ENCODE measurements around the gene AOC3. TPM values are rescaled to one million over a fixed set of nuclear protein-coding genes. Genes with fewer than 3 reads are reported as not detected.

AOC3 gene
- total and polyA plus RNA-seq, 2 of the 4 experiments (the other 2 are of a cell fraction) = 0.17 TPM; not detected in 1

- no peak overlapping the region for H3K9ac ChIP-seq (ENCODE audit: low read depth, low read length)
Measured at GRCh38 chr17:42901535-42902229, 50.7 kb downstream of the AOC3 start.

More at GRCh38 chr17:42901535-42902229, 50.7 kb downstream of the AOC3 start:
- TF ChIP-seq FOS (IDR thresholded peaks at IDR 0.05; ENCODE audit: low read depth, low read length) = no peak
- H3K23ac ChIP-seq (ENCODE audit: low read depth, low read length) = no peak overlapping the region
- no peak overlapping the region for H4K91ac ChIP-seq (ENCODE audit: insufficient read depth, low read depth, low read length)
- no peak overlapping the region for H3K4me2 ChIP-seq (ENCODE audit: low read depth, low read length)
- no peak overlapping the region for H3K4me3 ChIP-seq (ENCODE audit: insufficient read depth, low read depth, low read length)
- WGBS, 2 experiments (ENCODE audit: extremely low coverage in 2 of 2, insufficient read length in 1 of 2) = no CpG with 5 or more reads among the region's 10 CpGs
- H2AK5ac ChIP-seq (ENCODE audit: low read depth, low read length) = no peak overlapping the region
- no peak overlapping the region for H3K4ac ChIP-seq (ENCODE audit: low read depth, low read length)
- no peak overlapping the region for H3K56ac ChIP-seq (ENCODE audit: extremely low read depth, insufficient read depth, low read length)
- BruUV-seq (replicated peaks) = no TSS peak
- intact Hi-C loops (cut with micrococcal nuclease) (no loop called here), dilution Hi-C loops (cut with HindIII; ENCODE audit: low sequenced_read_pairs, unreplicated experiment) (no loop called here), in situ Hi-C loops (cut with MboI; ENCODE audit: low sequenced_read_pairs) (no loop called here)
- H3K14ac ChIP-seq (replicated peaks; ENCODE audit: low read depth, low read length) = no peak overlapping the region
- POLR2A ChIA-PET (ENCODE audit: unreplicated experiment) = no interaction called here
- no peak overlapping the region for H2BK15ac ChIP-seq (ENCODE audit: low read depth, low read length)
- no peaks in the 10 kb centered on the region for H3K9me1 ChIP-seq (ENCODE audit: insufficient read depth, low read length)
- H2AK9ac ChIP-seq (replicated peaks; ENCODE audit: low read depth, low read length, poor library complexity) = no peak overlapping the region
- no peak overlapping the region for H4K5ac ChIP-seq (ENCODE audit: low read depth, low read length)
- peaks cover 37% of the 10 kb centered on the region for H3K27me3 ChIP-seq (ENCODE audit: control insufficient read depth, insufficient read depth, low read length)
- no peaks in the 10 kb centered on the region for H3K36me3 ChIP-seq (ENCODE audit: control insufficient read depth, insufficient read depth, low read length)
- no peak overlapping the region for H4K8ac ChIP-seq (ENCODE audit: low read depth in 2 of 2, low read length in 2 of 2)
- CTCF ChIA-PET = no interaction called here
- H3K18ac ChIP-seq (ENCODE audit: low read depth, low read length) = no peak overlapping the region
- no peaks in the 10 kb centered on the region for H3K4me1 ChIP-seq (ENCODE audit: control insufficient read depth, insufficient read depth, low read length)
- ATAC-seq (ENCODE audit: low read depth) (no peak), DNase-seq (no peak)
- no peak overlapping the region for H2BK20ac ChIP-seq (ENCODE audit: low read depth, low read length)
- H4K20me1 ChIP-seq (ENCODE audit: insufficient read depth, low read length) = no peaks in the 10 kb centered on the region
- H2AFZ ChIP-seq (replicated peaks; ENCODE audit: low read length, poor library complexity) = no peak overlapping the region
- H3K9me3 ChIP-seq (ENCODE audit: control insufficient read depth, insufficient read depth, low read length) = no peaks in the 10 kb centered on the region
- no peaks in the 10 kb centered on the region for H3K79me1 ChIP-seq (ENCODE audit: low read depth in 1 of 2, low read length in 2 of 2)
- H3K27ac ChIP-seq (ENCODE audit: insufficient read depth, low read length) = no peak overlapping the region
- H2BK120ac ChIP-seq (ENCODE audit: low read depth, low read length) = no peak overlapping the region
- H2BK5ac ChIP-seq (ENCODE audit: low read depth, low read length, poor library complexity, severe bottlenecking) = no peak overlapping the region

Measured in IMR-90 (cell line).